HG03378 (cell line): ENCODE data around the gene TRIP12.
"Not testable (repeated sequence)": the region's sequence is repeated elsewhere in the genome, so short reads cannot be mapped to it uniquely, and the experiment has no call there.

Experiments used
- ATAC-seq: cut with Tn5 transposase; IDR thresholded peaks from one replicate; pipeline ENCODE4 v1.9.1; 2021; ENCODE audit warnings: mild to moderate bottlenecking, moderate library complexity; ENCODE audit not compliant: unreplicated experiment

The TRIP12 gene

DNA sequence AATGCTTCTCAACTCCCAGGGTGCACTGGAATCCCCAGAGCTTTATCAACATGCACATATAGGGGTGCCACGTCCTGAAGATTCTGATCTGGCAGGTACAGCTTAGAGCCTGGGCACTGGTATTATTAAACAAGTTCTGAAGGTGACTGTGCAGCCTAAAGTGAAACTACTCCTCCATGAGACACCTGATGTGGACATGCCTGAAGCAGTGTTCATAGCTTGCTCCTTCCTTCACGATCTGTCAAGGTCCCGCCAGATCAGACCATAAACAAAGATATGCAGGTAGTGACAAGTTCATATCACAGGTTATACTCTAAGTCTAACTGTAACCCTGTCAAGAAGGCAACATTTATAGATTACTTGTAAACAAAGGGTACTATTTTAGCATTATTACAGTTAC is 142.2 kb downstream of the TRIP12 start:
- ATAC-seq, result no peak

DNA sequence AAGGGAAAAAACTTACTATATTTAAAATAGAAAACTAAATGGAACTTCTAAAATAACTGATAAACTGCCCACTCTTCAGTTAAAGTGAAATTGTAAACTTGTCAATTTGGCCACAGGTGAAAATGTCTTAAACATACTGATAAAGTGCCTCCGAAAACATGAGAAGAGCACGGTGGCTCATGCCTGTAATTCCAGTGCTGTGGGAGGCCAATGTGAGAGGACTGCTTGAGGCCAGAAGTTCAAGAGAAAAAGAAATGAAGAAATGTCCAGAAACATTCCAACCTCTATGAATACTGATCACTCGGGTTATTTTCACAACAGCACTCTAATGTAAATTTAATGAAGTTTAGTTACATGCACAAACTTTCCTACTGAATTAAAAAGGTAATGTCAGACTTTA is 144.1 kb downstream of the TRIP12 start:
- ATAC-seq, result no peak

DNA sequence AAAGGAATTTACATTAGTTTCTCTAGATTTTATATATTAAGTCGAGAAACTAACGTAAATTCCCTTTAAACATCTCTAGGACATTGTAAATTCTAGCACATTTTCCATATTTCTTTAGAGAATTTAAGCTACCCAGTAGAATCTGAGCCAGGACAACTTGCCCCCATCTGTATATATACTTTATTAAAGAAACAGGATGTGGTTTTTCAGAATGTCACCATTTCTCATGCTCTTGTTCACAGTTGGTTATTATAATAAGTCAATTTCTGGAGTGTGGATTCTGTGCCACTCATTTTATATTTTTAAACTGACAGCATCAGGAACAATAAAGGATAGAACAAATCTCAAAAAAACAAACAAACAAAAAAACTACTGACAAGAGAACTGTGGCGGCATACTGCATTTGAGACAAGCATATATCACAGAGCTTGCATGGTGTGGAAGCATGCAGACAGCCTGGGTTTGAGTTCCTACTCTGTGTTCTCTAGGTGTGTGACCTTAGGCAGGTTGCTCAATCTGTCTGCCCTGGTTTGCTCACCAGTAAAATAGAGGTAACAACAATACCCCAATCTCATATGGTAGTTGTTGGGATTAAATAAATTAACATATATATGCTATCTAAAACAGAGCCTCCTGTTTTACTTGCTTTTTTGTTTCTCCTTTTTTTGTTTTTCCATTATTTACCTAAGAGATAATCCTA is 146.0 kb downstream of the TRIP12 start:
- no peak for ATAC-seq

DNA sequence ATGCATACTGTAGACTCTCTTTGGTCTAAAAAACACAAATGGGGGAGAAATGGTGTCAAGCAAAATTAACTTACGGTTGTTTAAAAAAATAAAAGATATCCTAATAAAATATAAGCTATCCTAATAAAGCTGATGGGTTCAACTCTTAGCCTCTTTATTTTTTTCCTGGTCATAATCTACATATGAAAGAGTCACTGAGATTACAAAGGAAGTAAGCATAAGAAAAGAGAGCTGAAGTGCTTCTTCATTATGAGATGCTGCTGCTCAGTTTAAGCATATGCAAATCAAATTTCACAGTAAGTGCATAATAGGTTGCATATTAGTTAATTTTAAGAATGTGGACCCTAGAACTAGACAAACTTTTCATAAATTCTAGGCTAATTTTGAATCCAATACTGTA is 147.6 kb downstream of the TRIP12 start:
- ATAC-seq, result no peak

DNA sequence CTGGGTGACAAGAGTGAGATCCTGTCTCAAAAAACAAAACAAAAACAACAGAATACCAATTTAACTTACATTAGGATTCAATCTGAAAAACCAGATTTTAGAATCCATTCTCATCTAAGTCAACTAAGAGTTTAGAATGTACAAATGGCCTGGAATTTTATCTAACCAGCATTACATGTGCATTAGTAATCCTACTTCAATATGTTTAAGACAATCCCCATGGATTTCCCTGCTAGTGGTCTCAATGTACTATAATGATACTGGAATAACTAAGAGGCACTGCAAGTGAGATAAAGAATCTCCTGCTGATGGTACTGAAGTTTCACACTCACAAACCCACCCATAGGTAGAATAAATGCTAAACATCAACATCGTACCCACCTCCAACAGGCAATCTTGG is 153.6 kb downstream of the TRIP12 start:
- no peak for ATAC-seq

DNA sequence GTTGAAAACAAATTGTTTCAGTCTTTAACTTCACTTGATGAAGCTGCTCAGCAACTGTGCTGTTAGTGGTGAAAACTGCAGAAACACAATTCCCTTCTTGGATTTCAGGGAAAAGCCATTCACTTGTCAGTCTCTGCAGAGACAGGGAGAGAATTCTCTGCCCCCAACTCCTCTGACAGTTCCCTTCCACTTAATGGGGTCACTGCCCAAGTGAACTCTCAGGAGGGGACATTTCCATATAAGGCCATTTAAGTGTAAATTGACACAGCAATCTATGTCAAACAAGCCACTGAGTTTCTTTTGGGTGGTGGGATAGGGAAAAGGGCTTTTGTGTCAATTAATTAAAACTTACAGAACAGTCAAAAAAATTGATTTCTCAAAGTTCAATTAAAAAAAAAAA is 156.1 kb downstream of the TRIP12 start:
- ATAC-seq, result no peak

DNA sequence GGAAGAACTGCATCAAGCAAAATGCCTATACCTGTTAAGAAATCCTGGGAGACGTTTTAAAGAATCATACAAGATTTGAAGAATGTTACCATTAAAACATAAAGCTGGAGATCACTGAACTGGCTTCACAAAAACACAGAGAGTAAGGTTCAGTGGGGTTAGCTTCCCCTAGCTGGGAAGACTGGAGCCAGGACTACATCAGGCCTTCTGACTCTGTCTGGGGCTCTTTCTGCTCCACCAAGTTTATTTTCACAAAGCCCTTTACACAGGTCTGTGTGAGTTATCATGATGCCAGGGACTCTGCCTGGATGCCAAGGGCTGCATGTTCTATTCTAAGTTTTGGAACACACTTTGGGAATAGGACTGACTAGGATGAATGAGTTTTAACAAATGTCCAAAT is 160.1 kb downstream of the TRIP12 start:
- ATAC-seq, result no peak

DNA sequence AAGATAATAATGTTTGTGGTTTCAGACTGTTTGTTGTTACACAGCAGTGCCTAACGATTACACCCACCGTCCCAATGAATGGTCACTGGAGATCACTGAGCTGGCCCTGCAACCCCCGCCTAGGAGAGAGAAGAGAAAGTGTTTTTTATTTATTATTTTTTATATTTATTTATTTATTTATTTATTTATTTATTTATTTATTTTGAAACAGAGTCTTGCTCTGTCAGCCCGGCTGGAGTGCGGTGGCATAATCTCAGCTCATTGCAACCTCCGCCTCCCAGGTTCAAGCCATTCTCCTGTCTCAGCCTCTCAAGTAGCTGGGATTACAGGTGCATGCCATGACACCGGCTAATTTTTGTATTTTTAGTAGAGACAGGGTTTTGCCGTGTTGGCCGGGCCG is 164.3 kb downstream of the TRIP12 start:
- ATAC-seq, result not testable (repeated sequence)

DNA sequence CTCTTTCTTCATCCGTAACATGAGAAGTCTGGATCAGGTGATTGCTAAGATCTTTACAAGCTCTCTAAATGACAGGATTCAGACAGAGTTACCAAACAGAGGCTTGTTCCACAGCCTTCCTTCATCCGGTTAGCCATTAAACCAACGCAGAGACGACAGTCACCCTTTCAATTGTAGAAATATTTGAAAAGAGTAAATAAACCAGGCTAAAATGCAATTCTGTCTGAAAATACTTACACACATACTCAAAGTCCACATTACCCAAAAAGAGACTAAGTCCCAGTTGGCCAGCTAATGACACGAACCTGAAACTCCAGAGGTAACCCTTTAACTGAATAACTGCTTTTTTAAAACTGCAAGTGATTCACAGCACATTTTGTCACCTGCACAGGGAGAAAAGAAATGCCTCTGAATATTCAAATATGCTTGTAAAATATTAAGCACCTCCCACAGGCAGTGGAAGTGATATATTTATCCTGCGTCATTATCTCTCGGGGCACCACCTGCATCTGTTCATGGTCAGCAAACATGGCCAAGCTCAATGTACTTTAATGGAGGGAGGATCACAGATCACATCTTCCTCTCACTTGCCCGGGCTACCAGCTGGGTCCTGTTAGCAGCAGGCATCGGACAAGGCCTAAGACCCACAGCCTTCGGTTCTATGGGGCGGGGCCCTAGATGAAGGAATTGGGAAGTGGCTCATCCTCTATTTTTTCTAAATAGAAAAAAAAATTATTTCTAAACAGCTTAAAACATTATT is 168.7 kb downstream of the TRIP12 start:
- ATAC-seq, result no peak

DNA sequence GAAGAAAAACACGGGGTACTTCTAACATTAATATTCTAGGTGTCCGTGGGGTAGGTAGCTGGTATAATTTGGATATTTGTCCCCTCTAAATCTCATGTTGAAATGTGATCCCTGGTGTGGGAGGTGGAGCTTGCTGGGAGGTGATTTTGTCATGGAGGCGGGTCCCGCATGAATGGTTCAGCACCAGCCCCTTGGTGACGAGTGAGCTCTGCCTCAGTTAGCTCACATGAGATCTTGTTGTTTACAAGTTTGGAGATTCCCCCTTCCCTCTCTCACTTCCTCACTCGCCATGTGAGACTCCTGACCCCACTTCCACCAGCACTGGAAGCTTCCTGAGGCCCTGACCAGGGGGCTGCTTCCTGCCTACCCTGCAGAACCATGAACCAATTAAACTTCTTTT is 172.0 kb downstream of the TRIP12 start:
- no peak for ATAC-seq

DNA sequence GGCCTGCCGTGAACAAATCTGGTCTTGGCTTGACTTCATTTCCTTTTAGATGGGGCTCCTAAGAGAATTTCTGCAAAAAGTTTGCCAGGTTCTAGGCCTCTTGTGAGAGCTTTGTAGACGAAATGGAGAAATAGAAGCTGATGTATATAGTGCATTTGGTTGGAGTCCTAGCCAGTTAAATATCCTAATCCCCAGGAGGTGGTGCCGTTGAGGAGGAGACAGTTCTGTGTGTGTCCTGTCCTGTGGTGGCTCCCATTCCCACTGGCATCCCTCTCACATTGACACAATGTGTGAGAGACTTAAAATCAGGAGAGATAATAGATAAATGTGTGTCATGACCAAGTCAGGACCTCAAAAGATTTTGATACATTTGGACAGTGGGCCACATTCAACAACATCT is 172.9 kb downstream of the TRIP12 start:
- no peak for ATAC-seq

DNA sequence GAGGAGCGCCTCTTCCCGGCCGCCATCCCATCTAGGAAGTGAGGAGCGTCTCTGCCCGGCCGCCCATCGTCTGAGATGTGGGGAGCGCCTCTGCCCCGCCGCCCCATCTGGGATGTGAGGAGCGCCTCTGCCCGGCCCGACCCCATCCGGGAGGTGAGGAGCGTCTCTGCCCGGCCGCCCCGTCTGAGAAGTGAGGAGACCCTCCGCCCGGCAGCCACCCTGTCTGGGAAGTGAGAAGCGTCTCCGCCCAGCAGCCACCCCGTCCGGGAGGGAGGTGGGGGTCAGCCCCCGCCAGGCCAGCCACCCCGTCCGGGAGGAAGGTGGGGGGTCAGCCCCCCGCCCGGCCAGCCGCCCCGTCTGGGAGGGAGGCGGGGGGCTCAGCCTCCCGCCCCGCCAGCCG is 179.1 kb downstream of the TRIP12 start:
- ATAC-seq, result not testable (repeated sequence)

DNA sequence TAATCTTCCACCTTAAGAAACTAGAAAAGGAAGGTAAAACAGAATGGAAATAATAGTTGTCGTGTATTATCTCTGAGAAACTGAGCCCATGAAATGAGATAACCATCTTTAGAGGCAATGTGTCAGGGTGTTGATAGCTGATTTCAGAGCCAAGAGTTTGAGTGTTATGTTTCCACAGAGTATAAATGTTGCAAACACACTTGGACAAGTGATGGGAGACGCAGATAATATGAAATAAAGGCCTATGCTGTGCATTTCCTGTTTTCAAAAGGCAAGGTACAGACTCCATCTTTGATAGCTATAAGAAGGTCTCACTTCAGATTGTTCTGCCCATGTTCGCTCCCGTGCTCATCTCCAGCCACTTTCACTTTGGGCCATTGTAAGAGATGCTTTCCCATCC is 181.5 kb downstream of the TRIP12 start:
- no peak for ATAC-seq

DNA sequence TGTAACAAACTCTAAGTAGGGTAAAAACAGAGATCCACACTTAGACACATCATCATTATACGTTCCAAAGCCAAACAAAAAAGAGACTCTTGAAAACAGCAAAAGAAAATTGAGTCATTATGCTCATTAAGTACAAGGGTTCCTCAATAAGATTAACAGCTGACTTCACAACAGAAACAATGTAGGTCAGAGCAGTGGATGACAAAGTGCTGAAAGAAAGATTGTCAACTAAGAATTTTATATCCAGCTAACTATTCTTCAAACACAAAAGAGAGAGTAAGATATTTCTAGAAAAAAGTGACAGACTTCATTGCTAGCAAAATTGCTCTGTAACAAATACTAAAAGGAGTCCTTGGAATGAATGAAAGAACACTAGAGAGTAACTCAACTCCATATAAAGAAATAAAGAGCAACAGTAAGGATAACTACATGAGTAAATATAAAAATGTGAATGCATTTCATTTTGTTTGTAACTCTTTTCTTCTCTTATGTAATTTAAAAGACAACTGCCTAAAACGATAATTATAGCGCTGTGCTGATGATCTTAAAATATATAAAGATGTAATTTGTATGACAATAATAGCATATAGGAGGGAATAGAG is 183.7 kb downstream of the TRIP12 start:
- ATAC-seq, result no peak

DNA sequence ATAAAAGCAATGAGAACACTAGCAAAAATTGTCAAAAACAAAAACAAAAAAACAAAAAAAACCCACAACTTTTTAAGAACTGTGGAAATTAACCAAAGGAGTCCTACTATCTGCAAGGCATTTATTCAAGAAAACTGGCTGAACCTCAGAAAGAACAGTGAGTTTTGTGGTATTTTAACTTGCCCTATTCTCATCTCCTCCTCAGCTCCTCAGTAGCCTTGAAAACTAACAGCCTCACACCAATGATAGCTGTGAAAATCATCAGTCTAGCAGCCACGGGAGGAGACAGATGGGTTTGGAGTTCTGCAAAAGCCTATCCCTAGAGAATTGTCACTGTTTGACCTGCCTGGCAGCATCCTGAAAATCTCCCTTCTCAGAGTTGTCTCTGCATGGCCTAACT is 187.4 kb downstream of the TRIP12 start:
- no peak for ATAC-seq

DNA sequence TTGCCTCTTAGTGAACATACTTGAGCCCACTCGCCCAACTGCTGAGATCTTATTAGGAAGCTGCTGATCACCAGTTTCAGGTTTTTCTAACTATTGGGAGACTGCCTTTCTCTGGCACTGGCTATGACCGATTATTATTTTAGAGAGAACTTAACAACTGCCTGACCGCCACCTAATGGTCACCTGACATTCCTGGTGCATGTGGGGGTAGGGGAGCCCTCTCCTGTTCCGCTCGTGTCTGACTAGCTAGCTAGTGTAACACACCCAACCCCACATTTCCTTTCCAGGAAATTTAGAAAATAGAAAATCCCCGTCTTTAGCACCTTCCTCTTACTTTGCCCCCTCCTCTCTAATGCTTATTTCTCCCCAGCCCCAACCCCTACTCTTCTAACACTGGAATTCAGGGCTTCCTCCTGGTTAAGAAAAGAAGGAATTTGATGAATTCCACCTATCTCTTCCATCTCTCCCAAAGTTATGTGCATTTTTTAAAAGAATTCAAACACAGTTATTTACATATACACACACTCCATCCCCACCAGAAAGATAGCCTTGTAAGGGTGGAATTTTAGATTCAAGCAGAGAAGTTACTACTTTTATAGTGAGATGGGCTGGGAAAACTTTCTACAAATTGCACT is 188.1 kb downstream of the TRIP12 start:
- ATAC-seq, result no peak

DNA sequence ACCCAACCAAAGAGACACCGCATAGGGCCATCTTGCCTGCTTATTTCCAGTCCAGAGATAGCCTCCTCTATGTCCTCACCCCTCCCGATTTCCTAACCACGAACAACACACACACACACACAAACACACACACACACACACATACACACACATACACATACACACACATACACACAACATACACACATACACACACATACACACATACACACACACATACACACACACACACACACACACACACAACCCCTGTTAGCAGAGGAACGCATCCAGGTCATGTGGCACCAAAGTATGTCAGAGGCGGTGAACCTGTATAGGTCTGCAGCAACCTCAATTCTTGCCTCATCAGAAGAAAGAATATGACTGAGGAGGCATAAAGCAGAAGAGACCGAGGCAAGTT is 188.9 kb downstream of the TRIP12 start:
- ATAC-seq, result no peak

DNA sequence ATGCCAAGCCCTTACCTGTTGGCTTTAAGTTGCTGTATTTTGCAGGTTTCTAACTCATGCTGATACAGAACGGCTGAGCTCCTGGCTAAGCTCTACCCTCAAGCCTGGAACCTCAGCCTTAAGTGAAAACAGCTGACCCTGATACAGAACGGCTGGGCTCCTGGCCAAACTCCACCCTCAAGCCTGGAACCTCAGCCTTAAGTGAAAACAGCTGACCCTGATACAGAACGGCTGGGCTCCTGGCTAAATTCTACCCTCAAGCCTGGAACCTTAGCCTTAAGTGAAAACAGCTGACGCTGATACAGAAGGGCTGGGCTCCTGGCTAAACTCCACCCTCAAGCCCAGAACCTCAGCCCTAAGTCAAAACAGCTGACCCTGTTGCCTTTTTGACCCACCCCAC is 189.9 kb downstream of the TRIP12 start:
- no peak for ATAC-seq

DNA sequence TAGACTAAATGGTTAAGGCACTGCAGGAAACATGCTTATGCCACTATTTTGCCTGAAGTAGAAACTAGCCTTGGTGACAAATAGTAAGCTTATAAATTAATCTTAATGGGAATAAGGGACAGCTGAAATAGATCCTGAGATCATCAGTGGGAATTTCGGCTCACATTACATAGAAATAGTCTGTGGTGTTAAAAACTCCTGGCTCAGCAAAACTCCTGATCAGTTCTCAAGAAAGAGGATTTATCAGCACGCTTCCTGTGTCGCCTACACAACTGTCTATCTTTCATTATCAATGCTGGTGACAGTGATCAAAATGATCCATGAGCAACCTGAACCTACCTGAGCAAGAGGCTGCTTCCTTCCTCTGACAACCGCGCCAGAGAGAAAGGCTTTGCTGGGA is 190.4 kb downstream of the TRIP12 start:
- no peak for ATAC-seq

DNA sequence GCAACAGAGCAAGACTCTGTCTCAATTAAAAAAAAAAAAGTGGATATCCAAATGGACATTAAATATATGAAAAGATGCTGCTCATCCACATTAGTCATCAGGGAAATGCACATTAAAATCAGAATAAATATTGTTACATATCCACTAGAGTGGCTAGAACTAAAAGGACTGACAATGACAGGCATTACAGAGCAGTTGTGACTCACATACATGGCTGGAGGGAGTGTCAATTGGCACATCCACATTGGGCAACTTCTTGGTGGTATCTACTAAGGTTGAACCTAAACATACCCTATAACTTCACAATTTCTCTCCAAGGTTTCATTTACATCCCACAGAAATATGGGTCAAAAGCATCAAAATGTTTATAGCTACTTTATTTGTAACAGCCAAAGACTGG is 193.4 kb downstream of the TRIP12 start:
- no peak for ATAC-seq

DNA sequence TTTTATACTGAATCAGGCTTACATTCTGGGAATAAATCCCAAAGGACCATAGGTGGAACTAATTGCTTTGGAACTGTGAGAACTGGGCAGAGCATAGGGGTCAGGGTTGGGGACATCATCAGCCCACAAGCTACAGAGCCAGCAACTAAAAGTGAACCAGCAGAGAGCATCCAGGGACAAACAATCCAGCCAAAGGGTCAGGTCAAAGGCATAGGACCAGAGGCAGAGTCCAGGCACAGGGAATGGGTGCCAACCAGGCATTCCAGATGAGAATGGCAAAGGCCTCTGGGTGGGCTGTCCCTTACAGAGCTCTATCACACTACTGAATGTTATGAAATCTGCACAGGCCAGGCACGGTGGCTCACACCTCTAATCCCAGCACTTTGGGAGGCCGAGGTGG is 195.2 kb downstream of the TRIP12 start:
- ATAC-seq, result no peak
